H9 (cell line): ENCODE data around the gene SLC43A1. TPM values are rescaled to one million over a fixed set of nuclear protein-coding genes. Genes with fewer than 3 reads are reported as not detected.

Experiments used
- DNase-seq: peaks from one replicate; pipeline ENCODE4 v3.0.0-alpha.2; 2017
- H2AFZ ChIP-seq: one replicate; pipeline ENCODE4 v1.6.1; 2013; ENCODE audit warnings: mild to moderate bottlenecking, low read length, control low read depth, moderate library complexity
- H2AK5ac ChIP-seq: 2 replicates; pipeline ENCODE4 v1.6.1; 2013; ENCODE audit warnings: low read length, control low read depth, mixed read lengths; ENCODE audit not compliant: insufficient read length
- H2BK120ac ChIP-seq: one replicate; pipeline ENCODE4 v1.6.1; 2013; ENCODE audit warnings: low read depth, mild to moderate bottlenecking, low read length, control low read depth, inconsistent platforms; ENCODE audit not compliant: poor library complexity, severe bottlenecking
- H2BK12ac ChIP-seq: 2 replicates; pipeline ENCODE4 v1.6.1; 2013; ENCODE audit warnings: low read length, control low read depth, mixed read lengths, low read depth; ENCODE audit not compliant: insufficient read length
- H2BK15ac ChIP-seq: 2 replicates; pipeline ENCODE4 v1.6.1; 2013; ENCODE audit warnings: low read depth, low read length, control low read depth
- H2BK20ac ChIP-seq: one replicate; pipeline ENCODE4 v1.6.1; 2013; ENCODE audit warnings: low read depth, mild to moderate bottlenecking, low read length, control low read depth, inconsistent platforms; ENCODE audit not compliant: poor library complexity, severe bottlenecking
- H2BK5ac ChIP-seq: 2 replicates; pipeline ENCODE4 v1.6.1; 2013; ENCODE audit warnings: low read length, control low read depth, mixed read lengths; ENCODE audit not compliant: insufficient read length
- H3K14ac ChIP-seq: 2 replicates; pipeline ENCODE4 v1.6.1; 2013; ENCODE audit warnings: low read length, control low read depth; ENCODE audit not compliant: insufficient read depth
- H3K18ac ChIP-seq: 2 replicates; pipeline ENCODE4 v1.6.1; 2013; ENCODE audit warnings: low read depth, mild to moderate bottlenecking, mixed read lengths, low read length, control low read depth; ENCODE audit not compliant: insufficient read length
- H3K23ac ChIP-seq: 2 replicates; pipeline ENCODE4 v1.6.1; 2013; ENCODE audit warnings: low read length, control low read depth, mixed read lengths, low read depth; ENCODE audit not compliant: insufficient read length
- H3K23me2 ChIP-seq: 2 replicates; pipeline ENCODE4 v1.6.1; 2013; ENCODE audit warnings: low read depth, mild to moderate bottlenecking, mixed read lengths, low read length, control low read depth; ENCODE audit not compliant: insufficient read length, poor library complexity, severe bottlenecking
- H3K27ac ChIP-seq: 2 replicates; pipeline ENCODE4 v1.5.1; 2013; ENCODE audit warnings: low read length, control low read depth, mixed read lengths, low read depth; ENCODE audit not compliant: insufficient read length
- H3K27me3 ChIP-seq: 2 replicates; pipeline ENCODE4 v1.6.1; 2013; ENCODE audit warnings: low read length, control low read depth, inconsistent platforms; ENCODE audit not compliant: insufficient read depth
- H3K4ac ChIP-seq: 2 replicates; pipeline ENCODE4 v1.6.1; 2013; ENCODE audit warnings: low read depth, mild to moderate bottlenecking, control low read depth, inconsistent platforms, low read length, moderate library complexity
- H3K4me1 ChIP-seq: 2 replicates; pipeline ENCODE4 v1.6.1; 2013; ENCODE audit warnings: low read length, control low read depth, inconsistent platforms; ENCODE audit not compliant: insufficient read depth
- H3K4me2 ChIP-seq: 2 replicates; pipeline ENCODE4 v1.6.1; 2013; ENCODE audit warnings: low read length, control low read depth, mixed read lengths; ENCODE audit not compliant: insufficient read length, insufficient read depth
- H3K56ac ChIP-seq: 2 replicates; pipeline ENCODE4 v1.6.1; 2013; ENCODE audit warnings: low read depth, mild to moderate bottlenecking, mixed read lengths, low read length, control low read depth; ENCODE audit not compliant: insufficient read length
- H3K79me1 ChIP-seq: 2 replicates; pipeline ENCODE4 v1.6.1; 2013; ENCODE audit warnings: low read depth, mild to moderate bottlenecking, moderate library complexity, low read length, control low read depth, inconsistent platforms; ENCODE audit not compliant: insufficient read depth, poor library complexity, severe bottlenecking
- H3K79me2 ChIP-seq: 2 replicates; pipeline ENCODE4 v1.6.1; 2013; ENCODE audit warnings: low read length, control low read depth, inconsistent platforms; ENCODE audit not compliant: insufficient read depth
- H3K9ac ChIP-seq: 2 replicates; pipeline ENCODE4 v1.6.1; 2013; ENCODE audit warnings: low read length, control low read depth, mixed read lengths; ENCODE audit not compliant: insufficient read length; ENCODE audit errors: extremely low read depth
- H3K9me3 ChIP-seq: one replicate; pipeline ENCODE4 v1.6.1; 2013; ENCODE audit warnings: low read depth, low read length, inconsistent platforms; ENCODE audit not compliant: control insufficient read depth
- H3T11ph ChIP-seq: one replicate; pipeline ENCODE4 v1.6.1; 2013; ENCODE audit warnings: mild to moderate bottlenecking, low read length, control low read depth, inconsistent platforms
- H4K20me1 ChIP-seq: one replicate; pipeline ENCODE4 v1.6.1; 2013; ENCODE audit not compliant: control insufficient read depth, insufficient read length, insufficient read depth
- H4K5ac ChIP-seq: 2 replicates; pipeline ENCODE4 v1.6.1; 2013; ENCODE audit warnings: low read depth, mild to moderate bottlenecking, mixed read lengths, low read length, control low read depth; ENCODE audit not compliant: insufficient read length
- H4K8ac ChIP-seq: replicated peaks from 2 replicates; pipeline ENCODE4 v1.6.1; 2013; ENCODE audit warnings: low read length, control low read depth, mixed read lengths, low read depth; ENCODE audit not compliant: insufficient read length
- H4K91ac ChIP-seq: 2 replicates; pipeline ENCODE4 v1.6.1; 2013; ENCODE audit warnings: low read depth, mild to moderate bottlenecking, moderate library complexity, mixed read lengths, low read length, control low read depth; ENCODE audit not compliant: insufficient read length
- H3K27ac Mint-ChIP-seq, 3 experiments: 2 replicates in 2 of 3; 3 replicates in 1 of 3; pipeline ENCODE4 v1.8.0; 2020 to 2021; ENCODE audit warnings: mixed read lengths in 3 of 3, mild to moderate bottlenecking in 1 of 3, moderate library complexity in 1 of 3
- H3K27me3 Mint-ChIP-seq: 2 replicates; pipeline ENCODE4 v1.8.0; 2021; ENCODE audit warnings: low read depth, mild to moderate bottlenecking, moderate library complexity, mixed read lengths
- H3K36me3 Mint-ChIP-seq, 3 experiments: 2 replicates in 2 of 3; 3 replicates in 1 of 3; pipeline ENCODE4 v1.8.0; 2020 to 2021; ENCODE audit warnings: low read depth in 3 of 3, mixed read lengths in 3 of 3; ENCODE audit not compliant: insufficient read depth in 1 of 3
- H3K4me1 Mint-ChIP-seq, 2 experiments: 2 replicates each; pipeline ENCODE4 v1.8.0; 2020; ENCODE audit warnings: mixed read lengths in 2 of 2
- H3K4me3 Mint-ChIP-seq, 2 experiments: 2 replicates in 1 of 2; 3 replicates in 1 of 2; pipeline ENCODE4 v1.8.0; 2020 to 2021; ENCODE audit warnings: mild to moderate bottlenecking in 2 of 2, mixed read lengths in 2 of 2, moderate library complexity in 1 of 2
- H3K9me3 Mint-ChIP-seq, 2 experiments: 2 replicates in 1 of 2; 3 replicates in 1 of 2; pipeline ENCODE4 v1.8.0; 2020; ENCODE audit warnings: mild to moderate bottlenecking in 2 of 2, mixed read lengths in 2 of 2, moderate library complexity in 1 of 2
- CTCF ChIP-seq: fragments of 200-600 bp; sonication (generic); conservative IDR thresholded peaks from 3 replicates; pipeline ENCODE4 v1.8.0; 2021; ENCODE audit warnings: antibody characterized with exemption, mild to moderate bottlenecking
- WGBS: extraction: QIAGEN DNeasy Blood & Tissue Kit; methylation state at CpG from one replicate; pipeline ENCODE4 v1.1.7; 2013; ENCODE audit warnings: missing lambda C conversion rate, low lambda C conversion rate, mixed read lengths; ENCODE audit not compliant: insufficient read length; ENCODE audit errors: extremely low coverage; 5-methylcytosine and 5-hydroxymethylcytosine counted together
- total RNA-seq: library from RNA; stranded (reverse); gene quantifications from 2 replicates; pipeline ENCODE4 v1.2.1, GENCODE V29; 2021

SLC43A1 gene
- total RNA-seq, 1 experiment from 2014 or later = 17.0 TPM

GRCh38 chr11:57453543-57454177 lies 61.8 kb downstream of the SLC43A1 start:
- H3K4me1 Mint-ChIP-seq = peaks cover 8 to 13% of the 10 kb centered on the region in 2 experiments
- Histone ChIP-seq H2BK20ac (no peak overlapping the region), H3K23ac (no peak overlapping the region), H3K4me2 (no peak overlapping the region), H4K20me1 (no peaks in the 10 kb centered on the region), H3K4me1 (peaks cover 2% of the 10 kb centered on the region; the same call in 1 of the 2 replicates), H3K27me3 (no peaks in the 10 kb centered on the region; the same call in 1 of the 2 replicates), H2BK15ac (no peak overlapping the region; the same call in 1 of the 2 replicates), H3K56ac (no peak overlapping the region), H3K79me1 (no peaks in the 10 kb centered on the region), H2AFZ (no peak overlapping the region), H3K9me3 (no peaks in the 10 kb centered on the region), H4K5ac (no peak overlapping the region), H3K23me2 (peaks cover 12% of the 10 kb centered on the region), H4K8ac (no peak overlapping the region), H2BK120ac (no peak overlapping the region), H3T11ph (no peak overlapping the region), H2BK5ac (no peak overlapping the region), H3K14ac (no peak overlapping the region), H4K91ac (no peak overlapping the region), H3K18ac (no peak overlapping the region), H3K79me2 (no peaks in the 10 kb centered on the region), H3K27ac (no peak overlapping the region), H3K4ac (no peak overlapping the region), H2BK12ac (no peak overlapping the region), H3K9ac (no peak overlapping the region), H2AK5ac (no peak overlapping the region)
- H3K27me3 Mint-ChIP-seq = peaks cover 80% of the 10 kb centered on the region
- no peak for TF ChIP-seq CTCF
- H3K36me3 Mint-ChIP-seq = no peaks in the 10 kb centered on the region
- no CpG with 5 or more reads among the region's 2 CpGs for WGBS
- no peaks in the 10 kb centered on the region for H3K9me3 Mint-ChIP-seq
- no peak overlapping the region for H3K4me3 Mint-ChIP-seq
- H3K27ac Mint-ChIP-seq = no peak overlapping the region
- no peak for DNase-seq
